ENCODE results near the gene PPIF.

DNA sequence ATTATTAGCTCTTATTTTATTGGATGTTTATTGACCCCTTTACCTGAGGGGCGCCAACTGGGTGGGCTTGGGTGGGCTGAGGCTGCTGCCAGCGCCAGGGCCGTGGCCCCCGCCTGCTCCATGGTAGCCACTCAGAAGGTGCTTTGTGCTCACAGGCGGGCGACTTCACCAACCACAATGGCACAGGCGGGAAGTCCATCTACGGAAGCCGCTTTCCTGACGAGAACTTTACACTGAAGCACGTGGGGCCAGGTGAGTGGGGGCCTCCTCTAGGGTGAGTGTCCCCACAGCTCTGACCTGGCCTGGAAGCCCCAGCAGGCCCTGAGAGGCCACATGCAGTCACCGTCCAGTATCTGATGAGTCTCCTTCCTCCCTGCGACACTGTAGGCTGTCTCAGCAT, 4.1 kb downstream of the PPIF start:
- TF ChIP-seq, protein P1, sequence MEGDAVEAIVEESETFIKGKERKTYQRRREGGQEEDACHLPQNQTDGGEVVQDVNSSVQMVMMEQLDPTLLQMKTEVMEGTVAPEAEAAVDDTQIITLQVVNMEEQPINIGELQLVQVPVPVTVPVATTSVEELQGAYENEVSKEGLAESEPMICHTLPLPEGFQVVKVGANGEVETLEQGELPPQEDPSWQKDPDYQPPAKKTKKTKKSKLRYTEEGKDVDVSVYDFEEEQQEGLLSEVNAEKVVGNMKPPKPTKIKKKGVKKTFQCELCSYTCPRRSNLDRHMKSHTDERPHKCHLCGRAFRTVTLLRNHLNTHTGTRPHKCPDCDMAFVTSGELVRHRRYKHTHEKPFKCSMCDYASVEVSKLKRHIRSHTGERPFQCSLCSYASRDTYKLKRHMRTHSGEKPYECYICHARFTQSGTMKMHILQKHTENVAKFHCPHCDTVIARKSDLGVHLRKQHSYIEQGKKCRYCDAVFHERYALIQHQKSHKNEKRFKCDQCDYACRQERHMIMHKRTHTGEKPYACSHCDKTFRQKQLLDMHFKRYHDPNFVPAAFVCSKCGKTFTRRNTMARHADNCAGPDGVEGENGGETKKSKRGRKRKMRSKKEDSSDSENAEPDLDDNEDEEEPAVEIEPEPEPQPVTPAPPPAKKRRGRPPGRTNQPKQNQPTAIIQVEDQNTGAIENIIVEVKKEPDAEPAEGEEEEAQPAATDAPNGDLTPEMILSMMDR (IDR thresholded peaks at IDR 0.05) = no peak
- no peak for TF ChIP-seq POLR2A (IDR thresholded peaks at IDR 0.05)
